ENCODE results near the gene CCNC.

- no peak for TF ChIP-seq POLR2AphosphoS5 (IDR thresholded peaks at IDR 0.05; ENCODE audit: low read depth, low read length)
- no peak for TF ChIP-seq REST (IDR thresholded peaks at IDR 0.05; ENCODE audit: insufficient read depth in 1 of 2, low read depth in 2 of 2, low read length in 2 of 2)
- no peak for TF ChIP-seq TAF1 (IDR thresholded peaks at IDR 0.05; ENCODE audit: borderline replicate concordance, insufficient read depth, low read length)
Observed at GRCh38 chr6:99613409-99613704, 44.9 kb upstream of the CCNC start.
